ENCODE measurements around the gene CLK1.

DNA sequence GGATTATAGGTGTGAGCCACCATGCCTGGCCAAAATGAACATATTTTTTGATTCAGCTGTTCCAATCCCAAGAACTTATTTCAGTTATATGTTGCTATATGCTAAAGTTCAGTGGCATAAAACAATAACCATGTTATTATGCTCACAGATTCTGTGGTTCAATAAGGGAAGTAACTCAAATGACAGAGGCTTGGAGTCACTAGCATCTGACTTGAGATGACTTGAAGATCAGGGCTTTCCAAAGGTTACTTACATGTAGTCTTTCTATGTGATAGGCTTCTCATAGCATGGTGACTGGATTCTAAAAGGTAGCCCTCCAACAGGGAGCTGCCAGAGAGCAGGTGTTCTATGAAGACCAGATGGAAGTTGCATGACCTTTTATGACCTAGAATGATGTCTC, 17.2 kb downstream of the CLK1 start:
- TF ChIP-seq SMC3 (conservative IDR thresholded peaks at IDR 0.05; ENCODE audit: poor library complexity) = no peak
- no peak for TF ChIP-seq EZH2 (IDR thresholded peaks at IDR 0.05; ENCODE audit: borderline replicate concordance, insufficient read depth, low read length, poor library complexity, severe bottlenecking)
- TF ChIP-seq POLR2AphosphoS5 (IDR thresholded peaks at IDR 0.05) = no peak

Data from neural cell (in vitro differentiated cells).